Measurements from ENCODE around the gene AFG1L. TPM values are rescaled to one million over a fixed set of nuclear protein-coding genes. Genes with fewer than 3 reads are reported as not detected.
"Not testable (repeated sequence)": the region's sequence is repeated elsewhere in the genome, so short reads cannot be mapped to it uniquely, and the experiment has no call there.

AFG1L gene
- total RNA-seq, 1 donor from 2014 or later, result 9.3 TPM

GRCh38 chr6:108383981-108384380 lies 89.1 kb downstream of the AFG1L start:
- no peaks in the 10 kb centered on the region for H3K27me3 Mint-ChIP-seq (ENCODE audit: low read depth)
- DNase-seq (ENCODE audit: low spot score in 2 of 2, unreplicated experiment in 2 of 2), result no peak
- peak overlapping the region; percentile 75 for H3K27ac Mint-ChIP-seq
- peaks cover 12% of the 10 kb centered on the region for H3K36me3 Mint-ChIP-seq
- H3K4me3 Mint-ChIP-seq, result no peak overlapping the region
- H3K4me1 Mint-ChIP-seq, result peaks cover 21% of the 10 kb centered on the region
- peaks cover 12% of the 10 kb centered on the region for H3K9me3 Mint-ChIP-seq
- no peak for TF ChIP-seq CTCF (IDR thresholded peaks at IDR 0.05; ENCODE audit: unreplicated experiment)

- H3K4me1 Mint-ChIP-seq; H3K4me3 Mint-ChIP-seq; H3K27ac Mint-ChIP-seq; DNase-seq (ENCODE audit: low spot score in 2 of 2, unreplicated experiment in 2 of 2); H3K27me3 Mint-ChIP-seq (ENCODE audit: low read depth): not testable (repeated sequence)
- peaks cover 21% of the 10 kb centered on the region for H3K9me3 Mint-ChIP-seq
- H3K36me3 Mint-ChIP-seq, result peaks cover 24% of the 10 kb centered on the region
Observed at GRCh38 chr6:108389190-108389589, 94.3 kb downstream of the AFG1L start.

GRCh38 chr6:108395297-108395696 lies 100.4 kb downstream of the AFG1L start:
- Mint-ChIP-seq H3K9me3 (peaks cover 4% of the 10 kb centered on the region), H3K4me1 (no peaks in the 10 kb centered on the region), H3K36me3 (peaks cover 8% of the 10 kb centered on the region), H3K4me3 (no peak overlapping the region), H3K27me3 (ENCODE audit: low read depth) (no peaks in the 10 kb centered on the region), H3K27ac (no peak overlapping the region)
- DNase-seq (ENCODE audit: low spot score in 2 of 2, unreplicated experiment in 2 of 2), result no peak
- TF ChIP-seq CTCF (IDR thresholded peaks at IDR 0.05; ENCODE audit: unreplicated experiment), result no peak

DNA sequence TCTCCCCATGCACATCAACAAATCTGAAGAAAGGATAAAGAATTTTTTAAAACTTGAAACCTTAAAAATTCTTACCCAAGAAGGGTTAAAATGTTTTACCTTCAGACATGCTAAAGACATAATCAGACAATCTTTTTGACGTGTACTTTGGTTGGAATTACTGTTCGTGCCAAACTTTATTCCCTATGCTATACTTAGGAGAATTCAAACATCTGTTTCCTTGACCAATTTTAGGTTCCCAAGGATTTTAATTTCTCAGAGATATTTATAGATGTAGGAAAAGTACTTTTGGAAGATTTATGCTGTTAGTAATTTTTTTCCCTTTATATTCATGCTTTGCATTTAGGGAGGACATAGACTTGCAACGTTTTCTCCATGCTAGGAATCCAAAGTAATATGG lies 108.4 kb downstream of the AFG1L start:
- no peak for DNase-seq (ENCODE audit: low spot score in 2 of 2, unreplicated experiment in 2 of 2)
- H3K4me3 Mint-ChIP-seq, result no peak overlapping the region
- no peak overlapping the region for H3K27ac Mint-ChIP-seq
- H3K9me3 Mint-ChIP-seq, result peaks cover 23% of the 10 kb centered on the region
- H3K36me3 Mint-ChIP-seq, result peaks cover 26% of the 10 kb centered on the region
- peaks cover under 1% of the 10 kb centered on the region for H3K4me1 Mint-ChIP-seq
- TF ChIP-seq CTCF (IDR thresholded peaks at IDR 0.05; ENCODE audit: unreplicated experiment), result no peak
- no peaks in the 10 kb centered on the region for H3K27me3 Mint-ChIP-seq (ENCODE audit: low read depth)

GRCh38 chr6:108406943-108407342 lies 112.1 kb downstream of the AFG1L start:
- peaks cover 36% of the 10 kb centered on the region for H3K36me3 Mint-ChIP-seq
- peaks cover 2% of the 10 kb centered on the region for H3K4me1 Mint-ChIP-seq
- no peaks in the 10 kb centered on the region for H3K27me3 Mint-ChIP-seq (ENCODE audit: low read depth)
- TF ChIP-seq CTCF (IDR thresholded peaks at IDR 0.05; ENCODE audit: unreplicated experiment), result no peak
- no peak overlapping the region for H3K27ac Mint-ChIP-seq
- H3K9me3 Mint-ChIP-seq, result peaks cover 40% of the 10 kb centered on the region
- DNase-seq (ENCODE audit: low spot score in 2 of 2, unreplicated experiment in 2 of 2), result no peak
- no peak overlapping the region for H3K4me3 Mint-ChIP-seq

- no peak for DNase-seq (ENCODE audit: low spot score in 2 of 2, unreplicated experiment in 2 of 2)
- Mint-ChIP-seq H3K27me3 (ENCODE audit: low read depth) (no peaks in the 10 kb centered on the region), H3K4me3 (no peak overlapping the region), H3K4me1 (peaks cover 2% of the 10 kb centered on the region), H3K36me3 (peaks cover 44% of the 10 kb centered on the region), H3K9me3 (peaks cover 50% of the 10 kb centered on the region), H3K27ac (no peak overlapping the region)
- no peak for TF ChIP-seq CTCF (IDR thresholded peaks at IDR 0.05; ENCODE audit: unreplicated experiment)
Observed at GRCh38 chr6:108407904-108408827, 113.3 kb downstream of the AFG1L start.

All from mesothelial cell of epicardium (in vitro differentiated cells).